K562 (cell line): ENCODE results near the gene DHRS3. TPM values are rescaled to one million over a fixed set of nuclear protein-coding genes. Genes with fewer than 3 reads are reported as not detected.
A peak's percentile ranks its signal among the peaks of the same experiment; 100 is the strongest.

Experiments
- BCOR ChIP-seq: fragments of 450-650 bp; IDR thresholded peaks from 2 replicates; pipeline ENCODE4 v1.6.1; 2016
- BHLHE40 ChIP-seq: IDR thresholded peaks from 2 replicates; pipeline ENCODE4 v1.6.1; 2011; ENCODE audit warnings: low read length, improper control_type of control experiment
- CEBPG ChIP-seq, 3 experiments: fragments of 200-800 bp in 1 of 3; sonication (Bioruptor generic) in 1 of 3; sonication (generic) in 1 of 3; formaldehyde crosslinking in 1 of 3; IDR thresholded peaks in 2 of 3; conservative IDR thresholded peaks in 1 of 3; 2 replicates each; pipeline versions ENCODE4 v1.6.1 to v1.8.0; 2016 to 2022; ENCODE audit warnings: missing compliant biosample characterization in 2 of 3, missing genetic modification characterization in 2 of 3, mild to moderate bottlenecking in 1 of 3, missing genetic modification reagents in 1 of 3
- CHD1 ChIP-seq: fragments of 200-600 bp; sonication (generic); IDR thresholded peaks from one replicate; pipeline ENCODE4 v1.6.1; 2012; ENCODE audit warnings: mild to moderate bottlenecking, moderate library complexity, low read length, inconsistent platforms
- CTBP1 ChIP-seq: fragments of 450-650 bp; IDR thresholded peaks from 2 replicates; pipeline ENCODE4 v1.6.1; 2016; ENCODE audit warnings: borderline replicate concordance
- ELF1 ChIP-seq: fragments of 200-800 bp; sonication (Bioruptor generic); IDR thresholded peaks from 2 replicates; pipeline ENCODE4 v1.6.1; 2016; ENCODE audit warnings: missing genetic modification characterization, missing compliant biosample characterization
- FOXA1 ChIP-seq: fragments of 450-650 bp; IDR thresholded peaks from 2 replicates; pipeline ENCODE4 v1.6.1; 2016; ENCODE audit warnings: mild to moderate bottlenecking, borderline replicate concordance
- FOXJ3 ChIP-seq: sonication (generic); formaldehyde crosslinking; IDR thresholded peaks from 2 replicates; pipeline ENCODE4 v1.4.0; 2020; ENCODE audit warnings: mild to moderate bottlenecking, missing genetic modification reagents
- IFI16 ChIP-seq: fragments of 250-450 bp; sonication (Bioruptor Pico); IDR thresholded peaks from 2 replicates; pipeline ENCODE4 v2.1.2; 2022; ENCODE audit warnings: mild to moderate bottlenecking, inconsistent platforms
- JUNB ChIP-seq: fragments of 450-650 bp; formaldehyde crosslinking; conservative IDR thresholded peaks from 2 replicates; pipeline ENCODE4 v1.4.0; 2020; ENCODE audit warnings: mild to moderate bottlenecking
- KAT7 ChIP-seq: sonication (generic); formaldehyde crosslinking; IDR thresholded peaks from 2 replicates; pipeline ENCODE4 v1.8.0; 2022; ENCODE audit warnings: missing genetic modification reagents, mild to moderate bottlenecking, borderline replicate concordance
- MCM3 ChIP-seq: fragments of 450-650 bp; IDR thresholded peaks from 2 replicates; pipeline ENCODE4 v1.6.1; 2016
- NELFE ChIP-seq: IDR thresholded peaks from 2 replicates; pipeline ENCODE4 v1.6.1; 2011; ENCODE audit warnings: mild to moderate bottlenecking; ENCODE audit not compliant: insufficient read depth, insufficient read length
- NR4A1 ChIP-seq, 2 experiments: fragments of 250-450 bp in 1 of 2; fragments of 450-650 bp in 1 of 2; sonication (Bioruptor Pico) in 1 of 2; IDR thresholded peaks; 2 replicates each; pipeline versions ENCODE4 v1.4.0 to v1.6.1; 2016 to 2020; ENCODE audit warnings: mild to moderate bottlenecking in 2 of 2, missing compliant biosample characterization in 1 of 2, missing genetic modification characterization in 1 of 2, moderate library complexity in 1 of 2
- RAD21 ChIP-seq, 2 experiments: fragments of 250-450 bp in 1 of 2; fragments of 450-650 bp in 1 of 2; sonication (Bioruptor Pico) in 1 of 2; formaldehyde crosslinking in 1 of 2; IDR thresholded peaks in 1 of 2; conservative IDR thresholded peaks in 1 of 2; 2 replicates each; pipeline versions ENCODE4 v1.4.0 to v1.8.0; 2020 to 2022; ENCODE audit warnings: mild to moderate bottlenecking in 2 of 2, moderate library complexity in 1 of 2
- SETDB1 ChIP-seq: IDR thresholded peaks from one replicate; pipeline ENCODE4 v1.6.1; 2012; ENCODE audit warnings: low read length, control low read depth, inconsistent platforms
- SIN3A ChIP-seq, 2 experiments: fragments of 150-350 bp in 1 of 2; IDR thresholded peaks; 2 replicates each; pipeline ENCODE4 v1.6.1; 2011 to 2016; ENCODE audit warnings: borderline replicate concordance in 2 of 2, low read depth in 2 of 2, low read length in 2 of 2, mild to moderate bottlenecking in 2 of 2, moderate library complexity in 2 of 2; ENCODE audit not compliant: control insufficient read depth in 1 of 2
- SMAD2 ChIP-seq: fragments of 150-350 bp; IDR thresholded peaks from 2 replicates; pipeline ENCODE4 v1.6.1; 2014; ENCODE audit warnings: low read depth, mild to moderate bottlenecking, low read length
- SRSF7 ChIP-seq: fragments of 200-400 bp; formaldehyde crosslinking; optimal IDR thresholded peaks from 2 replicates; pipeline ENCODE3; 2017; ENCODE audit warnings: mild to moderate bottlenecking, low read depth, low read length
- ZBTB8A ChIP-seq: fragments of 450-650 bp; IDR thresholded peaks from 2 replicates; pipeline ENCODE4 v1.6.1; 2018; ENCODE audit warnings: mild to moderate bottlenecking, moderate library complexity; ENCODE audit not compliant: partially characterized antibody
- ZC3H8 ChIP-seq: fragments of 450-650 bp; IDR thresholded peaks from 2 replicates; pipeline ENCODE4 v1.6.1; 2017
- ZFP30 ChIP-seq: fragments of 250-450 bp; sonication (Bioruptor Pico); IDR thresholded peaks from 2 replicates; pipeline ENCODE4 v1.8.0; 2022; ENCODE audit warnings: moderate library complexity, mild to moderate bottlenecking, inconsistent platforms, borderline replicate concordance
- ZNF24 ChIP-seq: fragments of 450-650 bp; IDR thresholded peaks from 2 replicates; pipeline ENCODE4 v1.6.1; 2016
- ZNF324 ChIP-seq: fragments of 250-450 bp; sonication (Bioruptor Pico); IDR thresholded peaks from 2 replicates; pipeline ENCODE4 v1.4.0; 2020; ENCODE audit warnings: mild to moderate bottlenecking
- ZNF444 ChIP-seq: fragments of 250-450 bp; sonication (Bioruptor Pico); IDR thresholded peaks from 2 replicates; pipeline ENCODE4 v1.4.0; 2020; ENCODE audit warnings: mild to moderate bottlenecking, moderate library complexity
- ZNF551 ChIP-seq: fragments of 250-450 bp; sonication (Bioruptor Pico); IDR thresholded peaks from 2 replicates; pipeline ENCODE4 v1.5.0; 2021; ENCODE audit warnings: mild to moderate bottlenecking, moderate library complexity
- ZNF668 ChIP-seq: fragments of 250-450 bp; sonication (Bioruptor Pico); IDR thresholded peaks from 2 replicates; pipeline ENCODE4 v1.8.0; 2022; ENCODE audit warnings: mild to moderate bottlenecking, inconsistent platforms
- ZNF766 ChIP-seq: fragments of 200-800 bp; sonication (Bioruptor generic); conservative IDR thresholded peaks from 2 replicates; pipeline ENCODE4 v1.6.1; 2016; ENCODE audit warnings: missing genetic modification characterization, missing compliant biosample characterization
- polyA plus RNA-seq, 8 experiments: library from polyadenylated mRNA; depleted of rRNA in 4 of 8; stranded (reverse) in 5 of 8; unstranded in 3 of 8; fragments of >200 nt; fragmentation: Nextera tagmentation in 2 of 8; fragmentation: Illumina TruSeq in 1 of 8; extraction: Ambion mirVana in 2 of 8; extraction: Trizol in 1 of 8; gene quantifications; 2 replicates each; pipeline versions ENCODE4 v1.2.1 to v1.2.3, GENCODE V29; 2011 to 2014; ENCODE audit warnings: inconsistent platforms in 1 of 8, missing spikeins in 1 of 8
- total RNA-seq, 7 experiments: library from RNA; depleted of rRNA in 6 of 7; stranded (reverse); fragments of >200 nt in 6 of 7; fragmentation: Illumina TruSeq in 2 of 7; extraction: Trizol in 2 of 7; gene quantifications; 2 replicates each; pipeline versions ENCODE4 v1.2.1 to v1.2.3, GENCODE V29; 2011 to 2021; ENCODE audit warnings: low replicate concordance in 1 of 7
- TF ChIP-seq, protein P1 (sequence below): IDR thresholded peaks from 3 replicates; pipeline ENCODE4 v1.6.1; 2011; ENCODE audit warnings: borderline replicate concordance, mild to moderate bottlenecking; ENCODE audit not compliant: insufficient read length, insufficient read depth
- TF ChIP-seq, protein P2 (sequence below), 3 experiments: IDR thresholded peaks in 2 of 3; conservative IDR thresholded peaks in 1 of 3; 2 replicates each; pipeline ENCODE4 v1.5.1; 2011 to 2012; ENCODE audit warnings: low read length in 3 of 3, mild to moderate bottlenecking in 3 of 3, control low read depth in 2 of 3, improper control_type of control experiment in 1 of 3, inconsistent platforms in 1 of 3, low read depth in 1 of 3, mixed read lengths in 1 of 3, moderate library complexity in 1 of 3; ENCODE audit not compliant: insufficient read depth in 2 of 3

Gene DHRS3
- total and polyA plus RNA-seq, 9 of the 15 experiments (the other 6 are each of a cell fraction or from before 2014, with no cell fraction given), result 21.0 to 116 (median 58.7) TPM

DNA sequence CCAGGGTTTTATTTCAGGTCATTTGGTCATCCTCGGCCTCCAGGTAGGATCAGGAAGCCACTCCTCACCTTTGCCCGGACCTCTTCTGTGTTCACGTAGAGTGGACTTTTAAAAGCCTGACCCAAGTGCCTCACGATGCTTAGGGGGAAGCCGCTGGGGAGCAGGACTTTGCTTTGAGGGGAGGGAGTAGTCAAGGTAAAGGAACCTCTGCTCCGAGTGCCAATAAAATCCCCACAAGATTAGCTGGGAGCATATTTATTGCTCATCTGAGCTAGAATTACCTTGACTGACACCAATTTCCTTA is 603 bp upstream of the DHRS3 start (continued):
- TF ChIP-seq RAD21 (CRISPR knock-in tag; conservative IDR thresholded peaks at IDR 0.05 in 1 of 2, IDR thresholded peaks at IDR 0.05 in 1 of 2) (no peak), ZBTB8A (no peak), BHLHE40 (no peak), ELF1 (tag) (0 out of 2 replicates have a peak, but pooled peaks have one; percentile 33), CHD1 (peak; percentile 16), SMAD2 (no peak), ZC3H8 (no peak), CEBPG (CRISPR knock-in tag; IDR thresholded peaks at IDR 0.05) (no peak), CEBPG (tag; conservative IDR thresholded peaks at IDR 0.05 in 1 of 2, IDR thresholded peaks at IDR 0.05 in 1 of 2) (no peak), ZNF324 (no peak), ZNF24 (no peak), JUNB (CRISPR knock-in tag) (no peak), MCM3 (no peak), SRSF7 (no peak), ZNF668 (no peak), SIN3A (IDR thresholded peaks at IDR 0.05; ENCODE audit: borderline replicate concordance in 2 of 2, control insufficient read depth in 1 of 2, low read depth in 2 of 2, low read length in 2 of 2) (no peak), IFI16 (no peak), ZNF444 (no peak), NR4A1 (CRISPR knock-in tag; IDR thresholded peaks at IDR 0.05) (no peak), NR4A1 (tag; IDR thresholded peaks at IDR 0.05) (no peak), ZFP30 (CRISPR knock-in tag) (no peak), SETDB1 (no peak), FOXJ3 (CRISPR knock-in tag) (no peak), KAT7 (CRISPR knock-in tag) (no peak), ZNF766 (CRISPR knock-in tag) (0 out of 2 replicates have a peak, but pooled peaks have one; percentile 5), BCOR (no peak), NELFE (no peak), FOXA1 (no peak), ZNF551 (CRISPR knock-in tag) (no peak), CTBP1 (no peak)
- TF ChIP-seq, protein P1, sequence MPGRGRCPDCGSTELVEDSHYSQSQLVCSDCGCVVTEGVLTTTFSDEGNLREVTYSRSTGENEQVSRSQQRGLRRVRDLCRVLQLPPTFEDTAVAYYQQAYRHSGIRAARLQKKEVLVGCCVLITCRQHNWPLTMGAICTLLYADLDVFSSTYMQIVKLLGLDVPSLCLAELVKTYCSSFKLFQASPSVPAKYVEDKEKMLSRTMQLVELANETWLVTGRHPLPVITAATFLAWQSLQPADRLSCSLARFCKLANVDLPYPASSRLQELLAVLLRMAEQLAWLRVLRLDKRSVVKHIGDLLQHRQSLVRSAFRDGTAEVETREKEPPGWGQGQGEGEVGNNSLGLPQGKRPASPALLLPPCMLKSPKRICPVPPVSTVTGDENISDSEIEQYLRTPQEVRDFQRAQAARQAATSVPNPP, result no peak
- TF ChIP-seq, protein P2, sequence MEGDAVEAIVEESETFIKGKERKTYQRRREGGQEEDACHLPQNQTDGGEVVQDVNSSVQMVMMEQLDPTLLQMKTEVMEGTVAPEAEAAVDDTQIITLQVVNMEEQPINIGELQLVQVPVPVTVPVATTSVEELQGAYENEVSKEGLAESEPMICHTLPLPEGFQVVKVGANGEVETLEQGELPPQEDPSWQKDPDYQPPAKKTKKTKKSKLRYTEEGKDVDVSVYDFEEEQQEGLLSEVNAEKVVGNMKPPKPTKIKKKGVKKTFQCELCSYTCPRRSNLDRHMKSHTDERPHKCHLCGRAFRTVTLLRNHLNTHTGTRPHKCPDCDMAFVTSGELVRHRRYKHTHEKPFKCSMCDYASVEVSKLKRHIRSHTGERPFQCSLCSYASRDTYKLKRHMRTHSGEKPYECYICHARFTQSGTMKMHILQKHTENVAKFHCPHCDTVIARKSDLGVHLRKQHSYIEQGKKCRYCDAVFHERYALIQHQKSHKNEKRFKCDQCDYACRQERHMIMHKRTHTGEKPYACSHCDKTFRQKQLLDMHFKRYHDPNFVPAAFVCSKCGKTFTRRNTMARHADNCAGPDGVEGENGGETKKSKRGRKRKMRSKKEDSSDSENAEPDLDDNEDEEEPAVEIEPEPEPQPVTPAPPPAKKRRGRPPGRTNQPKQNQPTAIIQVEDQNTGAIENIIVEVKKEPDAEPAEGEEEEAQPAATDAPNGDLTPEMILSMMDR (IDR thresholded peaks at IDR 0.05 in 2 of 3, conservative IDR thresholded peaks at IDR 0.05 in 1 of 3; ENCODE audit: insufficient read depth in 2 of 3, low read depth in 1 of 3, low read length in 3 of 3), result no peak
